Hepatocyte (in vitro differentiated cells): ENCODE measurements around the gene HAND2. TPM values are rescaled to one million over a fixed set of nuclear protein-coding genes. Genes with fewer than 3 reads are reported as not detected.

ENCODE experiments used
- DNase-seq: peaks from one replicate; pipeline ENCODE4 v3.0.0-alpha.2; 2016; ENCODE audit warnings: low spot score
- H2AFZ ChIP-seq: fragments of 200-600 bp; sonication (generic); 2 replicates; pipeline ENCODE4 v1.6.0; 2016; ENCODE audit warnings: antibody characterized with exemption, mild to moderate bottlenecking
- H3K27ac ChIP-seq: fragments of 200-600 bp; sonication (generic); 2 replicates; pipeline ENCODE4 v1.5.1; 2016; ENCODE audit warnings: mild to moderate bottlenecking
- H3K27me3 ChIP-seq: fragments of 200-600 bp; sonication (generic); 2 replicates; pipeline ENCODE4 v1.6.1; 2016
- H3K36me3 ChIP-seq: fragments of 200-600 bp; sonication (generic); replicated peaks from 2 replicates; pipeline ENCODE4 v1.5.1; 2016; ENCODE audit warnings: low read depth; ENCODE audit not compliant: insufficient read depth
- H3K4me1 ChIP-seq: fragments of 200-600 bp; sonication (generic); 2 replicates; pipeline ENCODE4 v1.5.1; 2016; ENCODE audit warnings: mild to moderate bottlenecking, moderate library complexity; ENCODE audit not compliant: insufficient read depth
- H3K4me2 ChIP-seq: fragments of 200-600 bp; sonication (generic); 2 replicates; pipeline ENCODE4 v1.6.0; 2016
- H3K4me3 ChIP-seq: fragments of 200-600 bp; sonication (generic); 2 replicates; pipeline ENCODE4 v1.5.1; 2016; ENCODE audit warnings: mild to moderate bottlenecking
- H3K79me2 ChIP-seq: fragments of 200-600 bp; sonication (generic); 2 replicates; pipeline ENCODE4 v1.6.0; 2017; ENCODE audit warnings: mild to moderate bottlenecking
- H3K9me2 ChIP-seq: fragments of 200-600 bp; sonication (generic); replicated peaks from 2 replicates; pipeline ENCODE4 v1.6.0; 2017; ENCODE audit warnings: mild to moderate bottlenecking; ENCODE audit not compliant: insufficient read depth
- H3K9me3 ChIP-seq: fragments of 200-600 bp; sonication (generic); 2 replicates; pipeline ENCODE4 v1.5.1; 2016; ENCODE audit warnings: low read depth, mild to moderate bottlenecking
- H4K20me1 ChIP-seq: fragments of 200-600 bp; sonication (generic); 2 replicates; pipeline ENCODE4 v1.6.0; 2016; ENCODE audit warnings: mild to moderate bottlenecking; ENCODE audit not compliant: insufficient read depth, poor library complexity, severe bottlenecking
- CTCF ChIP-seq: fragments of 200-600 bp; sonication (generic); IDR thresholded peaks from 2 replicates; pipeline ENCODE4 v1.5.1; 2016; ENCODE audit warnings: antibody characterized with exemption, mild to moderate bottlenecking; ENCODE audit not compliant: poor library complexity
- EZH2 ChIP-seq: fragments of 200-600 bp; sonication (generic); IDR thresholded peaks from 2 replicates; pipeline ENCODE4 v1.6.1; 2016; ENCODE audit warnings: antibody characterized with exemption, mild to moderate bottlenecking, borderline replicate concordance
- EZH2phosphoT487 ChIP-seq: fragments of 200-600 bp; sonication (generic); IDR thresholded peaks from one replicate; pipeline ENCODE4 v1.6.1; 2018; ENCODE audit warnings: antibody characterized with exemption, mild to moderate bottlenecking, low read depth, moderate library complexity; ENCODE audit not compliant: unreplicated experiment, severe bottlenecking
- WGBS: methylation state at CpG from one replicate; pipeline ENCODE4 v1.1.6; 2016; ENCODE audit warnings: low lambda C conversion rate; ENCODE audit errors: missing lambda C conversion rate; 5-methylcytosine and 5-hydroxymethylcytosine counted together
- polyA plus RNA-seq: library from polyadenylated mRNA; unstranded; fragments of >200 nt; fragmentation: Nextera tagmentation; extraction: Ambion mirVana; gene quantifications from 2 replicates; pipeline ENCODE4 v1.2.1, GENCODE V29; 2016
- total RNA-seq: library from RNA; depleted of rRNA; stranded (reverse); fragments of >200 nt; gene quantifications from 2 replicates; pipeline ENCODE4 v1.2.3, GENCODE V29; 2014

The HAND2 gene
- total and polyA plus RNA-seq, 2 experiments from 2014 or later, result 69.7 to 141 TPM

- TF ChIP-seq EZH2phosphoT487 (peak; percentile 5), CTCF (peak; percentile 21), EZH2 (peak; percentile 45)
- H3K4me3 ChIP-seq, result peak overlapping the region; percentile 5
Observed at GRCh38 chr4:173522160-173522950, 7.7 kb downstream of the HAND2 start.

GRCh38 chr4:173521467-173522159 is 8.4 kb downstream of the HAND2 start:
- Histone ChIP-seq H3K4me2 (peak overlapping the region; percentile 77), H3K4me3 (peak overlapping the region; percentile 5), H3K9me2 (no peaks in the 10 kb centered on the region), H4K20me1 (no peaks in the 10 kb centered on the region), H3K4me1 (peaks cover 38% of the 10 kb centered on the region), H2AFZ (peak overlapping the region; percentile 23), H3K27me3 (peaks cover 86% of the 10 kb centered on the region), H3K36me3 (no peaks in the 10 kb centered on the region), H3K9me3 (no peaks in the 10 kb centered on the region), H3K27ac (peak overlapping the region; percentile 92), H3K79me2 (peaks cover 28% of the 10 kb centered on the region)
- DNase-seq, result no peak
- TF ChIP-seq EZH2, result peak; percentile 49
- peak; percentile 6 for TF ChIP-seq EZH2phosphoT487
- TF ChIP-seq CTCF, result no peak
- WGBS, result 17% methylated on average over 27 of the region's 27 CpGs

More at GRCh38 chr4:173522160-173522950, 7.7 kb downstream of the HAND2 start:
- Histone ChIP-seq H3K36me3 (no peaks in the 10 kb centered on the region), H3K27me3 (peaks cover 86% of the 10 kb centered on the region), H4K20me1 (no peaks in the 10 kb centered on the region), H3K4me2 (peak overlapping the region; percentile 77), H3K4me1 (peaks cover 36% of the 10 kb centered on the region), H3K79me2 (peaks cover 35% of the 10 kb centered on the region), H3K9me3 (no peaks in the 10 kb centered on the region), H3K27ac (peak overlapping the region; percentile 92), H2AFZ (peak overlapping the region; percentile 23), H3K9me2 (no peaks in the 10 kb centered on the region)
- under 1% methylated on average over 63 of the region's 63 CpGs for WGBS
- DNase-seq, result peak; percentile 93

- no peak for DNase-seq
- Histone ChIP-seq H3K27ac (peak overlapping the region; percentile 92), H3K4me2 (peak overlapping the region; percentile 77), H3K36me3 (no peaks in the 10 kb centered on the region), H3K4me1 (peaks cover 38% of the 10 kb centered on the region), H3K9me3 (no peaks in the 10 kb centered on the region), H2AFZ (no peak overlapping the region), H3K27me3 (peaks cover 88% of the 10 kb centered on the region), H4K20me1 (no peaks in the 10 kb centered on the region), H3K4me3 (no peak overlapping the region), H3K9me2 (no peaks in the 10 kb centered on the region), H3K79me2 (peaks cover 22% of the 10 kb centered on the region)
- TF ChIP-seq EZH2 (no peak), CTCF (no peak), EZH2phosphoT487 (no peak)
- WGBS, result 36% methylated on average over 10 of the region's 10 CpGs
Observed at GRCh38 chr4:173520921-173521466, 9.0 kb downstream of the HAND2 start.
